HG02870 (cell line): ENCODE measurements around the gene ATP5MG.

ENCODE experiments used
- ATAC-seq: cut with Tn5 transposase; IDR thresholded peaks from one replicate; pipeline ENCODE4 v1.9.1; 2021; ENCODE audit warnings: mild to moderate bottlenecking, moderate library complexity; ENCODE audit not compliant: unreplicated experiment

The ATP5MG gene

GRCh38 chr11:118441770-118442275, 40.4 kb downstream of the ATP5MG start:
- ATAC-seq = no peak

GRCh38 chr11:118442301-118442700, 40.9 kb downstream of the ATP5MG start:
- no peak for ATAC-seq

- ATAC-seq = no peak
Observed at GRCh38 chr11:118442908-118443589, 41.6 kb downstream of the ATP5MG start.

GRCh38 chr11:118443590-118444218, 42.3 kb downstream of the ATP5MG start:
- peak; percentile 50 for ATAC-seq

- no peak for ATAC-seq
Observed at GRCh38 chr11:118447423-118447822, 46.0 kb downstream of the ATP5MG start.

GRCh38 chr11:118448294-118448693, 46.9 kb downstream of the ATP5MG start:
- peak; percentile 75 for ATAC-seq

GRCh38 chr11:118449316-118449918, 48.0 kb downstream of the ATP5MG start:
- no peak for ATAC-seq

GRCh38 chr11:118450451-118450850, 49.0 kb downstream of the ATP5MG start:
- no peak for ATAC-seq
